GM12801 (cell line): ENCODE data around the gene TSPAN5.

Experiments used
- TF ChIP-seq, protein P1 (sequence below): IDR thresholded peaks from one replicate; pipeline ENCODE4 v1.5.1; 2011; ENCODE audit warnings: control low read depth; ENCODE audit not compliant: insufficient read length; ENCODE audit errors: extremely low read depth

TSPAN5 gene

GRCh38 chr4:98446499-98447375 is 211.7 kb downstream of the TSPAN5 start:
- TF ChIP-seq, protein P1, sequence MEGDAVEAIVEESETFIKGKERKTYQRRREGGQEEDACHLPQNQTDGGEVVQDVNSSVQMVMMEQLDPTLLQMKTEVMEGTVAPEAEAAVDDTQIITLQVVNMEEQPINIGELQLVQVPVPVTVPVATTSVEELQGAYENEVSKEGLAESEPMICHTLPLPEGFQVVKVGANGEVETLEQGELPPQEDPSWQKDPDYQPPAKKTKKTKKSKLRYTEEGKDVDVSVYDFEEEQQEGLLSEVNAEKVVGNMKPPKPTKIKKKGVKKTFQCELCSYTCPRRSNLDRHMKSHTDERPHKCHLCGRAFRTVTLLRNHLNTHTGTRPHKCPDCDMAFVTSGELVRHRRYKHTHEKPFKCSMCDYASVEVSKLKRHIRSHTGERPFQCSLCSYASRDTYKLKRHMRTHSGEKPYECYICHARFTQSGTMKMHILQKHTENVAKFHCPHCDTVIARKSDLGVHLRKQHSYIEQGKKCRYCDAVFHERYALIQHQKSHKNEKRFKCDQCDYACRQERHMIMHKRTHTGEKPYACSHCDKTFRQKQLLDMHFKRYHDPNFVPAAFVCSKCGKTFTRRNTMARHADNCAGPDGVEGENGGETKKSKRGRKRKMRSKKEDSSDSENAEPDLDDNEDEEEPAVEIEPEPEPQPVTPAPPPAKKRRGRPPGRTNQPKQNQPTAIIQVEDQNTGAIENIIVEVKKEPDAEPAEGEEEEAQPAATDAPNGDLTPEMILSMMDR: no peak

GRCh38 chr4:98444371-98444770 is 214.0 kb downstream of the TSPAN5 start:
- TF ChIP-seq, protein P1: no peak

DNA sequence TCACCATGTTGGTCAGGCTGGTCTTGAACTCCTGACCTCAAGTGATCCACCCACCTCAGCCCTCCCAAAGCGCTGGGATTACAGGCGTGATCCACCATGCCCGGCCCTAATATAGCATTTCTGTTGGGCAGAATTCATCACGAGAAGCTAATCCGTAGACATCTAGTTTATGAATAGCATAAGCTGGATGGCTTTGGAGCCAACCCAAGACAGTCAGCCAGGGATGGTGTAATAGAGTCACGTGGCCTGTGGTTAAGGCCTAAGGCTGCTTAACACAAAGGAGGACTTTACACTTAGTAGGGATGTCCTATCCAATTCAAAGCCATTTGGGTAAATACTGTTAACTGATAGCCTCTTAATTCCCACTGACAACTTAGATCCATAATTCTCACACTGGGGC is 223.6 kb downstream of the TSPAN5 start:
- TF ChIP-seq, protein P1: no peak

GRCh38 chr4:98433691-98434090 is 224.7 kb downstream of the TSPAN5 start:
- TF ChIP-seq, protein P1: no peak

- TF ChIP-seq, protein P1: no peak
Observed at GRCh38 chr4:98430708-98431403, 227.6 kb downstream of the TSPAN5 start.

- TF ChIP-seq, protein P1: no peak
Observed at GRCh38 chr4:98423009-98423408, 235.4 kb downstream of the TSPAN5 start.

DNA sequence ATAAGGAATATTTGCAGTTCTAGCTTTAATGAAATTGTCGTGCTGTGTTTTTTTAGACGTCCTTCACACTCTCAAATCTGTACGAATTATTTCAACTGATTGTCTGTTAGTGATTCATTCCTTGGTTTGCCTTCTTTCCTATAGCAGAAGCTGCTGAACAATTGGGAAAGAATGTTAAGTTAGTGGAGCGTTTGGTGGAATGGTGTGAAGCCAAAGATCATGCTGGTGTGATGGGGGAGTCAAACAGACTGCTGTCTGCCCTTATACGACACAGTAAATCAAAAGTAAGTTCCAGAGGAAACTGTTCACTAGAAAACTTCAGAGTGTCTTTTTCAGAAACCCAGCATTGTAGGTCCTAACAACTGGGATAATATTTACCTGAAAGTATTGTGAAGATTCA is 237.3 kb downstream of the TSPAN5 start:
- TF ChIP-seq, protein P1: no peak
